PC-9 (cell line): ENCODE data around the gene PPM1J. TPM values are rescaled to one million over a fixed set of nuclear protein-coding genes. Genes with fewer than 3 reads are reported as not detected.

ENCODE experiments used
- BruUV-seq: library from RNA; stranded (reverse); fragments of 400-500 nt; replicated peaks from 2 replicates; lab custom pipeline; 2021; lab: Mats Ljungman, UMichigan
- CTCF ChIA-PET: fragments of 300-600 bp; sonication (Branson Sonifier 250); formaldehyde crosslinking; loops from one replicate; lab custom pipeline; 2022; ENCODE audit warnings: antibody characterized with exemption; lab: Charles Lee
- POLR2A ChIA-PET: fragments of 300-600 bp; sonication (Branson Sonifier 250); formaldehyde crosslinking; loops from one replicate; lab custom pipeline; 2022; ENCODE audit warnings: antibody characterized with exemption; ENCODE audit not compliant: unreplicated experiment; lab: Charles Lee
- DNase-seq, 2 experiments: peaks; one replicate each; pipeline versions ENCODE4 v3.0.0 to v3.0.0-alpha.2; 2015 to 2022; ENCODE audit warnings: mixed read lengths in 1 of 2
- H2AFZ ChIP-seq: fragments of 200-600 bp; sonication (generic); 2 replicates; pipeline ENCODE4 v1.8.1; 2017; ENCODE audit warnings: antibody characterized with exemption
- H3F3A ChIP-seq: fragments of 200-600 bp; sonication (generic); 2 replicates; pipeline ENCODE4 v1.8.1; 2017; ENCODE audit warnings: antibody characterized with exemption, mild to moderate bottlenecking, low read depth; ENCODE audit not compliant: insufficient read depth
- H3K27ac ChIP-seq: fragments of 200-600 bp; sonication (generic); 2 replicates; pipeline ENCODE4 v1.6.1; 2016; ENCODE audit warnings: mixed run types
- H3K27me3 ChIP-seq: fragments of 200-600 bp; sonication (generic); 2 replicates; pipeline ENCODE4 v1.6.1; 2016; ENCODE audit warnings: low read depth, mixed run types; ENCODE audit not compliant: insufficient read depth
- H3K36me3 ChIP-seq: fragments of 200-600 bp; sonication (generic); 2 replicates; pipeline ENCODE4 v1.6.1; 2016; ENCODE audit warnings: low read depth, mixed run types
- H3K4me1 ChIP-seq: fragments of 200-600 bp; sonication (generic); replicated peaks from 2 replicates; pipeline ENCODE4 v1.6.1; 2016; ENCODE audit warnings: mixed run types; ENCODE audit not compliant: insufficient read depth
- H3K4me2 ChIP-seq: fragments of 200-600 bp; sonication (generic); 2 replicates; pipeline ENCODE4 v1.6.1; 2017; ENCODE audit warnings: mixed run types
- H3K4me3 ChIP-seq: fragments of 200-600 bp; sonication (generic); 2 replicates; pipeline ENCODE4 v1.6.1; 2016; ENCODE audit warnings: mixed run types
- H3K79me2 ChIP-seq: fragments of 200-600 bp; sonication (generic); 2 replicates; pipeline ENCODE4 v1.6.1; 2017; ENCODE audit warnings: low read depth, mixed run types
- H3K9me2 ChIP-seq: fragments of 200-600 bp; sonication (generic); 2 replicates; pipeline ENCODE4 v1.8.1; 2017; ENCODE audit warnings: mild to moderate bottlenecking; ENCODE audit not compliant: insufficient read depth
- H3K9me3 ChIP-seq: fragments of 200-600 bp; sonication (generic); 2 replicates; pipeline ENCODE4 v1.8.1; 2016; ENCODE audit warnings: low read depth; ENCODE audit not compliant: insufficient read depth
- H4K20me1 ChIP-seq: fragments of 200-600 bp; sonication (generic); 2 replicates; pipeline ENCODE4 v1.8.1; 2017; ENCODE audit not compliant: insufficient read depth
- EZH2 ChIP-seq: fragments of 200-600 bp; sonication (generic); IDR thresholded peaks from 2 replicates; pipeline ENCODE4 v1.8.0; 2017; ENCODE audit warnings: antibody characterized with exemption, low read depth
- intact Hi-C: fragments of 100-400 bp; cut with micrococcal nuclease; formaldehyde crosslinking; loops from one replicate; pipeline ENCODE4 v1.10.0; 2022; ENCODE audit not compliant: unreplicated experiment
- total RNA-seq: library from RNA; stranded (reverse); gene quantifications from 2 replicates; pipeline ENCODE4 v1.2.3, GENCODE V29; 2021
- TF ChIP-seq, protein P1 (sequence below): fragments of 200-600 bp; sonication (generic); conservative IDR thresholded peaks from 2 replicates; pipeline ENCODE4 v1.6.1; 2017; ENCODE audit warnings: mixed run types, antibody characterized with exemption, mild to moderate bottlenecking, moderate library complexity

Gene PPM1J
- total RNA-seq, 1 experiment from 2014 or later = 6.0 TPM

DNA sequence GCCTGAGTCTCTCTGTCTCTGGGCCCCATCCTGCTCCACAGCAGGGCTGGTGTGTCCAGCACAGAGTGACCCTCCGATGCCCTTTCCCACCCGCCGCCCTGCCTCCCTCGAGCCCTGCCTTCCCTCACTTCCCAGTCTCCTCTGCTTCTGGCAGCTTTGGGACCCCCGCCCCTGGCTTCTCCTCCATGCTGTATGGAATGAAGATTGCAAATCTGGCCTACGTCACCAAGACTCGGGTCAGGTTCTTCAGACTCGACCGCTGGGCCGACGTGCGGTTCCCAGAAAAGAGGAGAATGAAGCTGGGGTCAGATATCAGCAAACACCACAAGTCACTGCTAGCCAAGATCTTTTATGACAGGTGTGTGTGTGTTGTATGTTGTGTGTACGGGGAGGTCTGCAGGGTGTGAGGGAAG is 26.3 kb downstream of the PPM1J start:
- Histone ChIP-seq H3K36me3 (peaks cover 5% of the 10 kb centered on the region; the same call in 1 of the 2 replicates), H3K27me3 (no peaks in the 10 kb centered on the region), H4K20me1 (no peaks in the 10 kb centered on the region), H3K4me1 (no peaks in the 10 kb centered on the region), H3F3A (no peaks in the 10 kb centered on the region), H3K9me3 (no peaks in the 10 kb centered on the region), H3K9me2 (no peaks in the 10 kb centered on the region), H3K27ac (no peak overlapping the region), H2AFZ (no peak overlapping the region), H3K4me2 (no peak overlapping the region), H3K79me2 (0 out of 2 replicates have a peak, but pooled peaks cover 7% of the 10 kb centered on the region), H3K4me3 (no peak overlapping the region)
- ChIA-PET POLR2A (no interaction called here), CTCF (no interaction called here)
- intact Hi-C loops = no loop called here
- BruUV-seq = no TSS peak
- DNase-seq = no peak
- TF ChIP-seq EZH2 = no peak
- TF ChIP-seq, protein P1, sequence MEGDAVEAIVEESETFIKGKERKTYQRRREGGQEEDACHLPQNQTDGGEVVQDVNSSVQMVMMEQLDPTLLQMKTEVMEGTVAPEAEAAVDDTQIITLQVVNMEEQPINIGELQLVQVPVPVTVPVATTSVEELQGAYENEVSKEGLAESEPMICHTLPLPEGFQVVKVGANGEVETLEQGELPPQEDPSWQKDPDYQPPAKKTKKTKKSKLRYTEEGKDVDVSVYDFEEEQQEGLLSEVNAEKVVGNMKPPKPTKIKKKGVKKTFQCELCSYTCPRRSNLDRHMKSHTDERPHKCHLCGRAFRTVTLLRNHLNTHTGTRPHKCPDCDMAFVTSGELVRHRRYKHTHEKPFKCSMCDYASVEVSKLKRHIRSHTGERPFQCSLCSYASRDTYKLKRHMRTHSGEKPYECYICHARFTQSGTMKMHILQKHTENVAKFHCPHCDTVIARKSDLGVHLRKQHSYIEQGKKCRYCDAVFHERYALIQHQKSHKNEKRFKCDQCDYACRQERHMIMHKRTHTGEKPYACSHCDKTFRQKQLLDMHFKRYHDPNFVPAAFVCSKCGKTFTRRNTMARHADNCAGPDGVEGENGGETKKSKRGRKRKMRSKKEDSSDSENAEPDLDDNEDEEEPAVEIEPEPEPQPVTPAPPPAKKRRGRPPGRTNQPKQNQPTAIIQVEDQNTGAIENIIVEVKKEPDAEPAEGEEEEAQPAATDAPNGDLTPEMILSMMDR = no peak

DNA sequence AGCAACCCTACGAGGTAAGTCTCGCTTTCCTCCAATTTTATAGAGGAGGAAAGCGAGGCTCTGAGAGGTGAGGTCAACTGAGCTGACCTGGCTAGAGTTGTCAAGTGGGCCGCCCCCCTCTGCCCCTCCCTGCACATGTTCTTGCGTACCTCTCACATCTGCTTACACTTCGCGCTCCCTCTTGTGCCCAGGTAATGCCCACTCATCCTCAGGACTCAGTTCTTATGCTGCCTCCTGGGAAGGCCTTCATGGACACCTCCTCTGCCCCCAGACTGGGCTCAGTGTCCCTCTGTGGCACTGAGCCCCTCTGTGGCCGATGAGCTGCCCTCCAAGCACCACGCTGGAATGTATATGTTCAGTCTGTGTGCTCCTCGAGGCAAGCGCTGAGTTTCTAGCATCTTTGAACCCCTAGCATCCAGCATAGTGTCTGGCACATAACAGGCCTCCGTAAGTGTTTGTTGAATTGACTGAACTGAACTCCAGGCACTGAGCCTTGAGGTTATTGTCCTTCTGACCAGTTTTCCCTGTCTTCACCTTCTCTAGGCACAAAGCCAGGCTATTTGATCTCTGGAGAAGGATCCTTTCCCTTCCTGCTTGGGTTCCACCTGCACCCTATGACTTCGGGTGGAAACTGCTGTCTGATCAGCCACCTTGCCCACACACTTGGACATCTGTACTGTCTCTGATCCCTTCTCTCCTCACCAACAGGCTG is 27.2 kb downstream of the PPM1J start:
- H3K36me3 ChIP-seq = peaks cover 1% of the 10 kb centered on the region; the same call in 1 of the 2 replicates
- POLR2A ChIA-PET = no interaction called here
- H3K4me2 ChIP-seq = no peak overlapping the region

DNA sequence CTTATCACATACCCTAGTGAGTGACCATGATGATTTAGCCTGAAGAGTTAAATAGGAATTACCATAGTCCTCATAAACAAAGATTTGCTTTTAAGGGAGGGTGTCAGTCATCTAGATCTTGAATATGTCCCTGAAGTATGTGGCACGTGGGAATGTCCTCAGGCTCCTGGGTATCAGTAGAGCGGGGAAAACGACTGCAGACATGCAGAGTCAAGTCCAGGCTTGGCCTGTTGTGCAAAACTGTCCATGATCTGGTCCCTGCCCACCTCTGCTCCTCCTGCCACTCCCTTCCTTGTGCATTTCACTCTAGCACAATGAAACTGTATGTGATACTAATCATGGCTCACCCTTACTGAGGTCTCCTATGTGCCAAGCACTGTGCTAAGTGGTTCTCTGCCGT is 27.8 kb downstream of the PPM1J start:
- TF ChIP-seq, protein P1 = no peak
- TF ChIP-seq EZH2 = no peak
- Histone ChIP-seq H3K27me3 (no peaks in the 10 kb centered on the region), H4K20me1 (no peaks in the 10 kb centered on the region), H2AFZ (no peak overlapping the region), H3K4me3 (no peak overlapping the region), H3F3A (no peaks in the 10 kb centered on the region), H3K4me2 (no peak overlapping the region), H3K9me2 (no peaks in the 10 kb centered on the region), H3K79me2 (0 out of 2 replicates have a peak, but pooled peaks cover 7% of the 10 kb centered on the region), H3K4me1 (no peaks in the 10 kb centered on the region), H3K27ac (no peak overlapping the region), H3K36me3 (no peaks in the 10 kb centered on the region; the same call in 1 of the 2 replicates), H3K9me3 (no peaks in the 10 kb centered on the region)
- ChIA-PET CTCF (no interaction called here), POLR2A (no interaction called here)
- no peak for DNase-seq
- intact Hi-C loops = no loop called here
- no TSS peak for BruUV-seq

More for the DNA sequence above, 27.2 kb downstream of the PPM1J start:
- TF ChIP-seq EZH2 = no peak
- TF ChIP-seq, protein P1 = no peak
- DNase-seq = no peak
- Histone ChIP-seq H3K27ac (no peak overlapping the region), H4K20me1 (no peaks in the 10 kb centered on the region), H3K4me1 (no peaks in the 10 kb centered on the region), H3F3A (no peaks in the 10 kb centered on the region), H3K9me3 (no peaks in the 10 kb centered on the region), H3K9me2 (no peaks in the 10 kb centered on the region), H3K27me3 (no peaks in the 10 kb centered on the region), H3K4me3 (no peak overlapping the region), H2AFZ (no peak overlapping the region), H3K79me2 (0 out of 2 replicates have a peak, but pooled peaks cover 7% of the 10 kb centered on the region)
- CTCF ChIA-PET = no interaction called here
- BruUV-seq = no TSS peak
- intact Hi-C loops = no loop called here
